Panc1 (cell line): Measurements from ENCODE around the gene DHRS4L2. TPM values are rescaled to one million over a fixed set of nuclear protein-coding genes. Genes with fewer than 3 reads are reported as not detected.
"Not testable (repeated sequence)": the region's sequence is repeated elsewhere in the genome, so short reads cannot be mapped to it uniquely, and the experiment has no call there.

Experiments
- ATAC-seq: fragments of 200-7000 bp; cut with Tn5 transposase; 2 replicates; pipeline ENCODE4 v1.9.1; 2020; ENCODE audit warnings: mild to moderate bottlenecking, moderate library complexity
- BruUV-seq: library from RNA; stranded (reverse); fragments of 400-500 nt; replicated peaks from 2 replicates; lab custom pipeline; 2021; lab: Mats Ljungman, UMichigan
- CTCF ChIA-PET: fragments of 300-600 bp; sonication (Branson Sonifier 250); formaldehyde crosslinking; loops from one replicate; lab custom pipeline; 2022; ENCODE audit warnings: antibody characterized with exemption; lab: Charles Lee
- POLR2A ChIA-PET: fragments of 300-600 bp; sonication (Branson Sonifier 250); formaldehyde crosslinking; loops from one replicate; lab custom pipeline; 2022; ENCODE audit warnings: antibody characterized with exemption; lab: Charles Lee
- DNase-seq: peaks from one replicate; pipeline ENCODE4 v3.0.0-alpha.2; 2010; ENCODE audit warnings: low read depth, low spot score
- H3K27ac ChIP-seq: 2 replicates; pipeline ENCODE4 v1.5.1; 2011; ENCODE audit warnings: mild to moderate bottlenecking, low read length, inconsistent platforms
- H3K27me3 ChIP-seq: fragments of 200-500 bp; sonication (Bioruptor generic); 2 replicates; pipeline ENCODE4 v1.6.0; 2014; ENCODE audit warnings: low read length, inconsistent platforms; ENCODE audit not compliant: control insufficient read depth, insufficient read depth
- H3K36me3 ChIP-seq: fragments of 200-500 bp; sonication (Bioruptor generic); 2 replicates; pipeline ENCODE4 v1.5.1; 2014; ENCODE audit warnings: inconsistent platforms, mild to moderate bottlenecking, low read length, moderate library complexity; ENCODE audit not compliant: control insufficient read depth, insufficient read depth
- H3K4me1 ChIP-seq: 2 replicates; pipeline ENCODE4 v1.5.1; 2011; ENCODE audit warnings: inconsistent platforms, mild to moderate bottlenecking, low read length, moderate library complexity; ENCODE audit not compliant: control insufficient read depth, insufficient read depth
- H3K4me3 ChIP-seq, 2 experiments: 2 replicates each; pipeline ENCODE4 v1.5.1; 2011 to 2012; ENCODE audit warnings: low read depth in 2 of 2, low read length in 2 of 2, mild to moderate bottlenecking in 2 of 2, inconsistent platforms in 1 of 2, moderate library complexity in 1 of 2
- H3K9me3 ChIP-seq: fragments of 200-500 bp; sonication (Bioruptor generic); 2 replicates; pipeline ENCODE4 v1.5.1; 2014; ENCODE audit warnings: low read depth, mild to moderate bottlenecking, inconsistent platforms, low read length, moderate library complexity; ENCODE audit not compliant: control insufficient read depth, insufficient read depth
- CTCF ChIP-seq: fragments of 450-650 bp; IDR thresholded peaks from 2 replicates; pipeline ENCODE4 v1.5.1; 2017; ENCODE audit warnings: mild to moderate bottlenecking
- POLR2AphosphoS5 ChIP-seq: IDR thresholded peaks from 2 replicates; pipeline ENCODE4 v1.6.1; 2012; ENCODE audit warnings: mild to moderate bottlenecking, low read depth, low read length, moderate library complexity
- REST ChIP-seq, 2 experiments: IDR thresholded peaks; 2 replicates each; pipeline ENCODE4 v1.6.1; 2011 to 2012; ENCODE audit warnings: low read depth in 2 of 2, control low read depth in 1 of 2, low read length in 1 of 2, mild to moderate bottlenecking in 1 of 2, moderate library complexity in 1 of 2; ENCODE audit not compliant: insufficient read depth in 1 of 2
- SIN3A ChIP-seq: IDR thresholded peaks from 2 replicates; pipeline ENCODE4 v1.6.1; 2012; ENCODE audit warnings: low read depth, mild to moderate bottlenecking, low read length, moderate library complexity, borderline replicate concordance; ENCODE audit not compliant: insufficient read depth
- TCF7L2 ChIP-seq: IDR thresholded peaks from 2 replicates; pipeline ENCODE4 v1.6.1; 2011; ENCODE audit warnings: mild to moderate bottlenecking, low read depth, low read length, inconsistent platforms
- in situ Hi-C: cut with HindIII; loops from 2 replicates; pipeline ENCODE4 v1.10.0; 2016; ENCODE audit warnings: low sequenced_read_pairs, low pct_unique_long_range_greater_than_20kb
- intact Hi-C: fragments of 100-400 bp; cut with micrococcal nuclease; formaldehyde crosslinking; loops from one replicate; pipeline ENCODE4 v1.10.0; 2022; ENCODE audit not compliant: unreplicated experiment
- total RNA-seq: library from RNA; stranded (reverse); gene quantifications from one replicate; pipeline ENCODE4 v1.2.1, GENCODE V29; 2021; ENCODE audit not compliant: unreplicated experiment

The DHRS4L2 gene
- total RNA-seq, 1 experiment from 2014 or later: 8.0 TPM

- TF ChIP-seq SIN3A: no peak
- TF ChIP-seq REST (IDR thresholded peaks at IDR 0.05; ENCODE audit: insufficient read depth in 1 of 2, low read depth in 2 of 2, low read length in 1 of 2): no peak
- no peak for TF ChIP-seq TCF7L2
- TF ChIP-seq CTCF: no peak
- no peak for TF ChIP-seq POLR2AphosphoS5
- POLR2A ChIA-PET: no interaction called here
- in situ Hi-C loops (no loop called here), intact Hi-C loops (no loop called here)
- Histone ChIP-seq H3K9me3 (no peaks in the 10 kb centered on the region), H3K27ac (no peak overlapping the region), H3K4me1 (no peaks in the 10 kb centered on the region), H3K36me3 (no peaks in the 10 kb centered on the region), H3K27me3 (no peaks in the 10 kb centered on the region), H3K4me3 (no peak overlapping the region)
- no peak for ATAC-seq
- no peak for DNase-seq
- CTCF ChIA-PET: no interaction called here
- BruUV-seq: no TSS peak
Observed at GRCh38 chr14:23984891-23985602, 3.7 kb upstream of the DHRS4L2 start.

- POLR2A ChIA-PET, CTCF ChIA-PET, intact Hi-C loops, DNase-seq, H3K4me1 ChIP-seq, in situ Hi-C loops, H3K27me3 ChIP-seq, BruUV-seq, H3K9me3 ChIP-seq, H3K27ac ChIP-seq, H3K36me3 ChIP-seq: not testable (repeated sequence)
- H3K4me3 ChIP-seq: peak overlapping the region; percentile 23 to 41; a peak in 3 of 4 replicates
- ATAC-seq: peak; percentile 74
Observed at GRCh38 chr14:23988223-23988606, 514 bp upstream of the DHRS4L2 start.

GRCh38 chr14:23989734-23990445 is 1.2 kb downstream of the DHRS4L2 start:
- H3K27me3 ChIP-seq, ATAC-seq, DNase-seq, H3K36me3 ChIP-seq, H3K4me3 ChIP-seq, CTCF ChIA-PET, in situ Hi-C loops, POLR2A ChIA-PET, BruUV-seq, H3K9me3 ChIP-seq, H3K4me1 ChIP-seq, H3K27ac ChIP-seq, intact Hi-C loops: not testable (repeated sequence)

GRCh38 chr14:23990961-23991360 is 2.2 kb downstream of the DHRS4L2 start:
- DNase-seq, H3K4me3 ChIP-seq, H3K9me3 ChIP-seq, BruUV-seq, H3K27me3 ChIP-seq, POLR2A ChIA-PET, CTCF ChIA-PET, intact Hi-C loops, in situ Hi-C loops, H3K4me1 ChIP-seq, H3K36me3 ChIP-seq, H3K27ac ChIP-seq, ATAC-seq: not testable (repeated sequence)

GRCh38 chr14:23993042-23993441 is 4.3 kb downstream of the DHRS4L2 start:
- H3K27ac ChIP-seq, POLR2A ChIA-PET, H3K4me3 ChIP-seq, ATAC-seq, in situ Hi-C loops, BruUV-seq, H3K36me3 ChIP-seq, DNase-seq, intact Hi-C loops, H3K27me3 ChIP-seq, H3K4me1 ChIP-seq, H3K9me3 ChIP-seq: not testable (repeated sequence)
- CTCF ChIA-PET: interaction anchor here (0.6 kb wide), 1 partner anchor 177 kb away, joined by 5 read pairs; no protein-coding TSS in a partner anchor
